CD4-positive, alpha-beta T cell treated with Interleukin-2 at 100 ng/mL for 4 hours (primary cell): ENCODE data around the gene SUPT3H.
"Not testable (repeated sequence)": the region's sequence is repeated elsewhere in the genome, so short reads cannot be mapped to it uniquely, and the experiment has no call there.

Experiments
- DNase-seq: peaks from one replicate; pipeline ENCODE4 v3.0.0-alpha.2; 2020; ENCODE audit warnings: low spot score

SUPT3H gene

DNA sequence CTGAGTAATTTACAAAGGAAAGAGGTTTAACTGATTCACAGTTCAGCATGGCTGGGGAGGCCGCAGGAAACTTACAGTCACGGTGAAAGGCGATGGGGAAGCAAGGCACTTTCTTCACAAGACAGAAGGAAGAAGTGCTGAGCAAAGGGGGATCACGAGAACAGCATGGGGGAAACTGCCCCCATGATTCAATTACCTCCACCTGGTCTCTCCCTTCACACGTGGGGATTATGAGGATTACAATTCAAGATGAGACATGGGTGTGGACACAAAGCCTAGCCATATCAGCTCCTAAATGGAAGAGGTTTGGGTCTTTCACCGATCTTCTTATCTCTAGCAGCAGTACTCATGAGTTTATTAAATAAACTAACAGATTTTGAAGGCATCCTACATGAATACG, 202.5 kb downstream of the SUPT3H start:
- no peak for DNase-seq

DNA sequence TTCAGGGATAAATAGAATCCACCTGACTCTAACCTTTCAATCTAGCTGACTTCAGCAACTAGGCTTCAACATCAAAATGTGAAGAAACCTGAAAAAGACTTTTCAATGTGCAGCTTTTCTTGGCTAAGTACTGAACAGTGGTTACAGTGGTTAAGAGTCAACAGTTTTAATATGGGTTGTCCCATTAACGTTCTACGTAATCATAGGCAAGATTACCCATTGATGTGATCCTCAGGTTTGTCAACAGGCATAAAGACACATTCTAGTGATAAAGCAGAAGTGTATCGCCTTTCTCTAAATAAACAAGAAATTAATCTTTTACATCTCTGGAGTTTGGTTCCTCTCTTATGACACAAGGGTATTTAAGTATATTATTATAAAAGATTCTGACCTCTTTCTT, 203.7 kb downstream of the SUPT3H start:
- DNase-seq = no peak

DNA sequence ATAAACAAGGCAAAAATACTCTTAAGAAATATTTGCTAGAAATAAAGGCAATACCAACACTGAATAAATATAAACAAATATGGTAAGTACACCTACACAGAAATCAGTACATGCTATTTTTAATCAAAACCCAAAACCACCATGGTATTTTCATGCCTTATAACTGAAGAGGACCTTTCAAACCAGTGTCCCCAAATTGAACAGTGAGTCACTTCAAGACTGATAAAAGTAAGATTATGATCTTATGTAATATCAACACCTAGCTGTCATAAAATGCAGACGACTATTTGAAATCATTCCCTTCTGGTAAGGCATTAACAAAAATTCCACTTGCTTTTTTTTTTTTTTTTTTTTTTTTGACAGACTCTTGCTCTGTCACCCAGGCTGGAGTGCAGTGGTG, 206.4 kb downstream of the SUPT3H start:
- DNase-seq = no peak

DNA sequence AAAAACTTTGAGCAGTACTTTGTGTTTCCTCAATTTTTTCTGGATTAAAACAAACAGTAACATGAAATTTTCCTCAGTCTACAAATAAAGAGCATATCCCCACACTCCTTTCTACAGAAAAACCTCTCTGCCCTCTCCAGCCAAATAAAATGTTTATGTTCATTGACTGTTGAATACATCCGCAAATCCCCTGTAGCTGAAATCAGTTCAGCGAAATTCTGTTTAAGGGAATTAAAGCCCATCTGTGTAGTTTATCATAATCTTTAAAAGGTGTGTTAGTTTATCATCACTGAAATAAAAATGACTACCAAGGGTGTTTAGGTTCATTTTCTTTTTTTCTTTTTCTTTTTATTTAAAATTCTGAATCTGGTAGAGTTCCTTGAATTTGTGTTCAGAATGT, 207.4 kb downstream of the SUPT3H start:
- DNase-seq = no peak

DNA sequence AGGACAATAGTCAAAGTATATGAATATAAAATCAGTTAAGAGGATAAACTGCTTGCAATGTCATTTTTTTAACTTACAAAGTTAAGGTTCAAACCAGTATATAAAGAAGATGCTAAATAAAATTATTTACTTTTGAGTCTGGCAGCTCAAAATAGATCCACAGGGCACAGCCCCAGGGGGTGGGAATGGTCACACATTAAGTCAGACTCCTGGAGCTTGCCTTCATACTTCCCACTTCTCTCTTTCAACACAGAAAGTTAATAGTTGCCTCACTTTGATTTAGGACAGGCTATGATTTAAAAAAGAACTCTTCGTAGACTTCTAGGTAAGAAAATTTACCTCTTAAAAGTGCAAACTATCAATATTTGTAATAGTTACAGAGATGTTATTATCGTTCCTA, 207.9 kb downstream of the SUPT3H start:
- no peak for DNase-seq

DNA sequence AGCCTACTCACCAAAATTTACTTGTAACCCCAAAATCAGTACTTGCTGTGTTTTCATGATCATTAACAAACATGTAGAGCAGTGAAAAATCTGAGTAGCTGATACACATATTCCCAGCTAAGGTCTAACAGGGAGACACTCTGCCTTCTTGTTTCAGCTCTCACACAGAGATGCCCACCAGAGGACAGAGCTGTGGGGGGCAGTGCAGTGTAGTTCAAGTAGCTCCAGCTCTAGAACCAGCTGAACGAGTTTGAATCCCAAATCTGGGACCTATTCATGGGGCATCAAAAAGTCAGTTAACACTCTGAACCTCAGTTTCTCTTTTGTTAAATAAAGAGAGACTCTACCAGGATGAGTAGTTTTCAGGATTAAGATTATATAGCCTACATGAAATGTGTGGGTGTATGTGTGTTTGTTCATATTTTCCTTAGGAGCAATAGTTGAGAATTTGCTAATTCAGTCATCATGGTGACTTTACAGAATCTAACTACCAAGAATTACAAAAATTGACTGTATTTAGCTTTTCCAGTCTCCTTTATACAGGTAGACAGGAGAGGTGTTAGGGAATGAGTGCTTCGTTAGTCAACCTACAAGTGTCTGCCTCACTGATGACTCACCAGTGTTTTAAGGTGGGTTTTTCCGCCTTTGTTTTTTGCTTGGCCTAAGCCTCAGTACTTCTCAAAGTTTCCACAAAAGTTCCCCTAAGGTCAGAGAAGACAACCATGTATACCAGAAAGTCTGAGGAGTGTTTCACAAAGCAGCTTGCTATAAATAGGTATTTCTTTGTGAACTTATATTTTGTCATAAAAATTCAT, 213.6 kb downstream of the SUPT3H start:
- DNase-seq = peak; percentile 42

DNA sequence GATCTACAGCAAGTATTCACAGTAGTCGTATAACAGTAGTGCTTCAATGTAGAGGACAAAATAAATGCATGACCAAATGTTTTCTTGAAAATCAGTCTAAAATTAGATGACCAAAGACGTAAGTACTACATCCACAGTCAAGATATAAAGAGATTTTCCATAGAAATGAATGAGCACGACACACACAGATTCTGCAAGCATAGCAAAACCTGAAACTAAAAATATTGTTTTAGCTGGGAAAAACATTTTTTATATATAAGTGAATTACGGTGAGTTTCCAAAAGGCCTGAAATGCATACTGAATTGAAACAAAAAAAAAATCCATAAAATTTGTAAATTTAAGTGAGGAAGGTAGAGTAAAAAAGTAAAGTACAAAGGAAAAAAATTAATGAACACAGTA, 217.4 kb downstream of the SUPT3H start:
- no peak for DNase-seq

DNA sequence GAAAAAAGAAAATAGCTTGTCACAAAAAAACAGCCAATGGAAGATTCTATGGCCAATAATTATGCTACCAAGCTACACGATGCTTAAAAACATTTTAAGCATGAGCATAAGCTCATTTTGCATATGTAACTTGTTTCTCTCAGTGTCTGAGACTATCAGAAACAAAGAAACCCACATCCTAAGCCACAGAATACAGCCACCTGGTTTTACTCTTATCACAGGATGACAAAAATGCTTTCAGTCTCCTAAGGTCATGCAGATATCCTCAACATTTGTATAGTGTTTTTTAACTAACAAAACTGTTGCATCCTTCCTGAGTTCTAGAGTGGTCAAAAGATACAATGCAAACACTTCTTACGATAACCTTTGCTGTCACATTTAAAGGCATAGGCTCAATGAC, 221.7 kb downstream of the SUPT3H start:
- DNase-seq = peak; percentile 37

DNA sequence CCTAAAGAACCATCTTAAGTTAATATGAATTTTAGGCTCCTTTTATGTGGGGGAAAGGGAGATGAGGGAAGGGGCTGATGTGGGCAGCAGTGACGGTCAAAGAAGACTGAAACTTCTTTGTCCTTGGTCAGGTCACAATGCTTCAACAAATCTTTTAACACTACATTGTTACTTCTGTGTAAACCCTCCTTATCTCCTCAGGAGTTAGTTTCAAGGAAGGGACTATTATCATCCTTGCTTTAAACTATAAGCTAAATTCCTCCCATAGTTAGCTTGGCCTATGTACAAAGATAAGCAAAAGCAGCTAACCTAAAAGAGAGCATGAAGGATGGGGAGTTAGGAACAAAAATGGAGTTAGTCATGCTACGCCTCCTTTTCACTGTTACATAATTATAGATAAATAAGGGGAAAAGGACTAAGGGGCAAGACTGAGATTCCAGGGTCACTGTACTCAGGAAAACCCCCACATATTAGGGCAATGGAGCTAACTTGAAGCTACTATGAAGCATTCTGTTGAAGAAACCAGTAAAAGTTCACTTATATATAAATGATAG, 222.3 kb downstream of the SUPT3H start:
- no peak for DNase-seq

DNA sequence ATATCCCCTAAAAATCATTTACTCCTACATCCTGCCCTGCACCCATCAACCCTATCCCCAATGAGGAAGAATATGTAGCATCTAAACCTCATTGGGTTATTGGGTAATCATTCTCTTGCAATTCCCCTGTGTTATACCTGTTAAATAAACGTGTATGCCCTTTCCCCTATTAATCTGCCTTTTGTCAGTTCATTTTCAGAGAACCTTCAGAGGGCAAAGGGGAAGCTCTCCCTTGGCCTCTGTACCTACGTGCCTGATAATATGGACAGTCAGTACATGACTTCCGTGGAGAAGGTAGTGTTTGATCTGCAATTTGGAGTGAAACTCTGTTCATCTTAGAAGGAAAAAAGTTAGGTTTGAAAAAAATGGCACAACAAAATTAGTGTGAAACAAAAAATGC, 223.1 kb downstream of the SUPT3H start:
- DNase-seq = no peak

DNA sequence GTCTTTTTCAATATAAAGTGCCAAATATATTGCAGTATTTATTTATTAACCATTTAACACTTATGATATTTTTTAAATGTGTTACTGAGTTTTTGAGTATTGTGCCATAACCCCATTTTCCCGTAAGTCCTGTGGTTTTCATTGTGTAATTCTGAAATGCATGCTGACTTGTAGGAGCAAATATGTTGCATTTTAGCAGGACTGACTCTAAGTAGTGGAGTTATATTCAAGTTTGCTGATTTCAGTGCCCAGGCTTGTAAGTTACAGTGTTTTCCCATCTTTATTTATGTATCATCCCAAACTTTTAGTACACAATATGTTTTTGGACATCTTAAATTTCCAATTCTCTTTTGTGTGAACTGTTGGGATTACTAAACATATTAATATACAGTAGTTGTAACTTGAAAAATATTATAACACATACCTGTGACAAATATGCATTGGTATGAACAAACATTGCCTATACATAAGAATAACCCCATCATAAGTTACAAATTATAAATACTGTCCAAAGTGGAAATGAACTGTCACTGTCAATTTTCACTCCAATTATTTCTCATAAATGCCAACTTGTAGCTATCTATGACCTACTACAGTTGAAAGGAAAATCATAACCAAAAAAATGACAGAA, 228.9 kb downstream of the SUPT3H start:
- no peak for DNase-seq

DNA sequence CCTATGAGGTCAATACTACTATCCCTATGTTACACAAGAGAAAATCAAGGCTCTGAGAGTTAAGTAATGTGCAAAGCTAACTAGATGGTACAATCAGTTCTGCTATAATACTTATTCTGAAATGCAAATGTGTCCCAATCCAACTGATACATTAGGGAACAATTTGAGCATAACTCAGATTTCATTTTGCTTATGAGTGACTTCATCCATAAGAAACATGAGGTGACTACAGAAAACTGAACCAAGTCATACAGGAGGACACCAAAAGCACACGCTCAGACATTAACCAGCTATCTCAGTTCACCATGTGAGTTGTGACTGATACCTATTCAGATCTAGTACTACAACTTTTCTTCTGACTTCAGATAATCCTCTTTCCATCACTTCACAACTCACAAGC, 229.5 kb downstream of the SUPT3H start:
- DNase-seq = no peak

DNA sequence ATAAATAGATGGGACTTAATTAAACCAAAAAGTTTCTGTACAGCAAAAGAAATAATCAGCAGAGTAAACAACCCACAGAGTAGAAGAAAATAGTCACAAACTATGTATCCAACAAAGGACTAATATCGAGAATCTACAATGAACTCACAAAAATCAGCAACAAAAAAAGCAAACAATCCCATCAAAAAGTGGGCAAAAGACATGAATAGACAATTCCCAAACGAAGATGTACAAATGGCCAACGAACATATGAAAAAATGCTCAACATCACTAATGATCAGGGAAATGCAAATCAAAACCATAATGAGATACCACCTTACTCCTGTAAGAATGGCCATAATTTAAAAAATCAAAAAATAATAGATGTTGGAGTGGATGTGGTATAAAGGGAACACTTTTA, 232.1 kb downstream of the SUPT3H start:
- DNase-seq = not testable (repeated sequence)

DNA sequence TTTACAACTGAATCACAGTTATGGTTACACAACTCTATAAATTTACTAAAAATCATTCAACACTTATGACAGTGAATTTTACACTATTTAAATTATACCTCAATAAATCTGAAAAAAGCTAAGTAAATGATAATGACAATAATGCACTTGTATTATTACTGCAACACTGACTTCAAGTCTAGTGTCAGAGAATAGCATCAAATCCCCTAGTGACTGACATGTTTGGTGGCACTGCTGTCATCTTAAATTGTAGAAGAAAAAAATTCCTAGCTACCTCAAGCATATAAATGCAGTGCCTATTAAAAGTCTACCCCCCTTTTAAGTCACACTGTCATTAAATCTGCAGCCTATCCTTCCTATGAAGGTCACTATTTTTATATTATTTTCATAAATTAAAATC, 239.0 kb downstream of the SUPT3H start:
- no peak for DNase-seq

DNA sequence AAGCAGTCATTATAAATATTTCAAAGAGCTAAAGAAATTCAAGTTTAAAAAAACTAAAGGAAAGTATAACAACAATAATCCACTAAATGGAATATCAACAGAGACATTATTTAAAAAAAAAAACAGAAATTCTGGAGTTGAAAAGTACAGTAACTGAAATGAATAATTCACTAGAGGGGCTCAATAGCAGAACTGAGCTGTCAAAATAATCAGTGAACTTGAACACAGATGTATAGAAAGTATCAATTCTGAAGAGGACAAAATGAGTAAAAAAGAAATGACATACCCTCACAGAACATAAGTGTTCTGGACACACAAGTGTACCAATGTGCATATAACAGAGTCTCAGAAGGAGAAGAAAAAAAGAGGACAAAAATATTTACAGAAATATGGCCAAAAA, 241.2 kb downstream of the SUPT3H start:
- no peak for DNase-seq

DNA sequence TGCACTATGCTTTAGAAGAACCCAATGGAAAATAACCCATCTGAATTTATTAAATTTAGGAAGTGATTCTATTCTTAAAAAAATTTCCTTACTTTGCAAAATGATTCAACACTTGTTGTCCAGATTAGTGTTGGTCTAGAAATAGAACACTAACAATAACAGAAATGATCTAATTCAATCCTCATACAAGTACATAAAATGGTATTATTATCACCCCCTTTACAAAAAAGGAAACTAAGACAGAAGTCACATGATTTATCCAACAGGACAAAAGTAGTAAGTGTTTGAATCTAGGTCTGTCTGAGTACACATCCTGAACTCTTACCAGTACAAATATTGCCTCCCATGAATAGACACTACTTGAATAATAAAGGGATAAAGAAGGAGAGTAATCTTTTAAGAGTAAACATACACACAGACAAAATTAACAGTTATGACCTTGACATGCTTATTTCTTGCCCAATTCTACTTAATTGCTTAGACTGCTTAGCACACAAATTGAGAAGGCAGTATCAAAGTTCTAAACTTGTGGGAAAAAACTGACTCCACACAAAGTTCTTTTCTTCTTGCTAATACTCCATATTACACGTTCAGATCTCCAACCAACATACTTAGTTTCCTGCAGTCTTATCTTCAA, 245.0 kb downstream of the SUPT3H start:
- DNase-seq = no peak

DNA sequence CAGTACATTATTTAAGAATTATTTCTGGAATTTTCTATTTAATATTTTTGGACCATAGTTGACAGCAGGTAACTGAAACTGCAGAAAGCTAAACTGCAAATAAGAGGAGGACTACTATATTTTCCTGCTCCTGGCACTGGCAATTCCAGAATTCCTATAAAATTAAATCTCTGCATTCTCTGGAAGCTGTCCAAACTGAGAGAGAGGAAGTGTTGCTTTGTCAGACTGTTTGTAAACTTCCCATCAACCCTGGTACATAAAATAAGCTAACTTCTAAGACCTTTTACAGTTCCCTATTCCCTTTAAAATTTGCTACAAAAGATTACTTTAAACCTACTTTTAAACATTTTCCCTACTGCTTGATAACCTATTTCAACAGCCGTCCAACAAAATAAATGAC, 245.7 kb downstream of the SUPT3H start:
- DNase-seq = no peak

DNA sequence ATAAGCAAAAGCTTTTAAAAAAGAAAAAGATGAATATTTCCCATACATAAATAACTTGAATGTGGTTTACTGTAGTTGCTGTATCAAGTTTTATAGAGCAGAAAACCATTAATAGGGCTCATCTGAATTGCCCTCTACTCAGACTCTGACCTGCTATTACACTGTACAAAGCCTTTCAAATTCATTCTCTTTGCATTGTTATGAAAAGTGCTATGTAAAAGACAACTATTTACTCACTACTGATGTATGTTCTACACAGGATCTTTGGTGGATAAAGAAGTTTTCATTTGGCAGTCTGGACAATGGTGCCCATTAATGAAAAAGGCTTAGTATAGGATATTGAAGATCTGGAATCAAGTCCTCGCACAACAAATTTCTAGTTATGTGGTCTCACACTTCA, 248.7 kb downstream of the SUPT3H start:
- DNase-seq = no peak

DNA sequence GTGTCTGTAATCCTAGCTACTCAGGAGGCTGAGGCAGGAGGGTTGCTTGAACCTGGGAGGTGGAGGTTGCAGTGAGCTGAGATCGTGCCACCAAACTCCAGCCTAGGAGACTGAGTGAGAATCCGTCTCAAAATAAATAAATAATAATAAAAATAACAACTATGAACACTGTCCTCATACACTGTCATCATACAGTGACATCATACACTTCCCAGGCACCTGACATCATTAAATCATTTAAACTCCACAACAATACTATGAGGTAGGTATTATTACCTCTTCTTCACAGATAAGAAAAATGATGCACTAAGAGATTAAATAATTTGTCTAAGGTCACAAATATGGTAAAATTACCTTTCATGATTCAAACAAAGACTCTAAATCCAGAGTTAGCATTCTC, 250.5 kb downstream of the SUPT3H start:
- no peak for DNase-seq

DNA sequence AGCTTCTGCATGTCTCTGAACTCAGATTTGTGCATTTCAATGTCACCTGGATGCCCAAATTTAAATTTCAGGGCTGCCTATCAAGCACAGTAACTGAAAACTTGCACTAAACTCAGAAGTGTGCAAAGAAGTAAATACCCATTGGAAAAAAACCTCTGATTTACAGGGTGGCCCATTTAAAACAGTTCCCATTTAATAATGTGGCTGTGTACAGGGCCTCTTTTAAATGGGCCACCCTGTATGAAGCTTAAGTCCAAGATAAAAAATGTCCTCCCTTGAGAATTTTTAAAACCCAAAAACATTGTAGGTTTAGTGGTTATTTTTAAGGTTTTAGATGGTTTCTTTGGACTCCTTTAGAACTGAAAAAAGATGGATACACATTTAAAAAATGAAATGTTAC, 251.7 kb downstream of the SUPT3H start:
- DNase-seq = no peak

DNA sequence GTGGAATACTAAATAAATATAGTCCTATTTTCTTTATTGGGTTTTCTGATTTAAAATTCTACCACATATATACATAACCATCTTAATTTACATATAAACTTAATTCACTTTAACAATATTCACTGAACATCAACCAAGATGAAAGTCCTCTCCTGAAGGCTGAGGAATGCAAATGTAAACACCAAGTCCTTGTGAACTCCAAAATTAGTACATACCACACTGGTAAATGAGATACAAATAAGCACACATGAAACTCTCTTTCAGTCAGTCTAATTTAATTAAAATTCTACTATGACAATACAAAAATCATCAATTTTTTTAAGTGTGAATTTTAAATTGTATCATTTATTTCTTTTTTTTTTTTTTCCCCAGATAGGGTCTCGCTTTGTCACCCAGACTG, 254.7 kb downstream of the SUPT3H start:
- DNase-seq = no peak

DNA sequence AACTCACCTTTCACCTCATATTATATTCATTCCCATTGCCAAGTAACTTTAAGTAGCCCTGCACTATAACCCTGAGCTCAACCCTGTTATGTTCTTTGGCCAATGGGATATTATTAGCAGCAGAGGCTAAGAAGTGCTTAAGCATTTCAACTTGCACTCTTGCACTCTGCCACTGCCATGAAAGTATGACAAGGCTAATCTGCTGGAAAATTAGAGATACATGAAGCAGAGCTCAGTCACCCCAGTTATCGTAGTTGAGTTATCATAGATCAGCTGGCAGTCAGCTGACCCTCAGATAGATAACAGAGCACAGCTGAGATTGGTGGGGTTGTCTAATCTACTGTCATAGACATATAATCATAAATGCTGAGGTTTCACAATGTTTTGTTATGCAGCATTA, 259.0 kb downstream of the SUPT3H start:
- no peak for DNase-seq

DNA sequence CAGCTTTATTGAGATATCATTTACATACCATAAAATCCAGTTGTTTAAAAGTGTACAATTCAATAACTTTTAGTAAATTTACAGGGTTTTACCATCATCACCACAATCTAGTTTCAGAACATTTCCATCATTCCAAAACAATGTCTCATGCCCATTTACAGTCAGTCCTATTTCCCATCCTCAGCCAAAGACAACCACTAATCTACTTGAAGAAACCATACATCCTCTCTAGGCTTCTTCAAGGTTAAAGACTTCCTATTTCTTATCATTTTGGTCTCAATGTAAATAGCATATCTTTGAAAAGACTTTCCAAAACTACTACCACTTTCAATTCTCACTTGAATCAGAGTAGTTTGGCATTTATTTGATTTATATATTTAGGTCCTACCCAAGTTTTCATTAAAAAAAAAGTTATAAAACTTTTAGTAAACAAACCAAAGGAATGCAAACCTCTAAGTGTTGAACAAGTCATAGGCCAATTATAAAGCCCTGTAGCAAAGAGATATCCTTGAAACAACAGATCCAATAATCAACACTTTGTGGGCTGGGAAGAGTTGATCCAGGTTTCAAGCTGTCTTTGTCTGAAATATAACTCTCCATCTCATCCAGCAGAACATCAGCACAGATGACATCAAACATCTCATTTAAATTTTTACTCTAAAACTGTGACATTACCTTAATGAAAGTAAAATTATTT, 260.9 kb downstream of the SUPT3H start:
- DNase-seq = no peak
